Activated CD4-positive, alpha-beta T cell treated with anti-CD3 and anti-CD28 coated beads for 36 hours (primary cell): ENCODE data around the gene U2AF1L4. TPM values are rescaled to one million over a fixed set of nuclear protein-coding genes. Genes with fewer than 3 reads are reported as not detected.

Experiments
- ATAC-seq: fragments of 200-7000 bp; cut with Tn5 transposase; one replicate; pipeline ENCODE4 v1.10.0; 2021; ENCODE audit warnings: mild to moderate bottlenecking, moderate library complexity
- CTCF ChIA-PET: fragments of 350-600 bp; sonication (Branson Sonifier 250); formaldehyde crosslinking; loops from one replicate; lab custom pipeline; 2021; ENCODE audit warnings: antibody characterized with exemption; lab: Charles Lee
- POLR2A ChIA-PET: fragments of 350-600 bp; sonication (Branson Sonifier 250); formaldehyde crosslinking; loops from one replicate; lab custom pipeline; 2021; ENCODE audit warnings: antibody characterized with exemption, inconsistent platforms; lab: Charles Lee
- DNase-seq: peaks from one replicate; pipeline ENCODE4 v3.0.0-alpha.2; 2020
- H3K27ac Mint-ChIP-seq: one replicate; pipeline ENCODE4 v1.8.0; 2021; ENCODE audit warnings: mixed read lengths
- H3K27me3 Mint-ChIP-seq: one replicate; pipeline ENCODE4 v1.8.0; 2021; ENCODE audit warnings: mixed read lengths
- H3K36me3 Mint-ChIP-seq: one replicate; pipeline ENCODE4 v1.8.0; 2021; ENCODE audit warnings: low read depth, mixed read lengths
- H3K4me1 Mint-ChIP-seq: one replicate; pipeline ENCODE4 v1.8.0; 2021; ENCODE audit warnings: mixed read lengths
- H3K4me3 Mint-ChIP-seq: one replicate; pipeline ENCODE4 v1.8.0; 2021; ENCODE audit warnings: mild to moderate bottlenecking, moderate library complexity, mixed read lengths
- H3K9me3 Mint-ChIP-seq: one replicate; pipeline ENCODE4 v1.8.0; 2021; ENCODE audit warnings: low read depth, mixed read lengths
- intact Hi-C, 2 experiments: fragments of 100-400 bp; cut with DNase I in 1 of 2; cut with micrococcal nuclease in 1 of 2; formaldehyde crosslinking; loops; one replicate each; pipeline versions ENCODE4 v1.14.2 to v1.15.1; 2022 to 2024; cut with DNase I, micrococcal nuclease
- total RNA-seq, 2 experiments: library from RNA; stranded (reverse); gene quantifications; one replicate each; pipeline ENCODE4 v1.2.3, GENCODE V29; 2021

Gene U2AF1L4
- total RNA-seq, 2 experiments from 2014 or later: 31.6 to 37.5 TPM

- Mint-ChIP-seq H3K4me3 (no peak overlapping the region), H3K27me3 (no peaks in the 10 kb centered on the region), H3K4me1 (no peaks in the 10 kb centered on the region), H3K9me3 (no peaks in the 10 kb centered on the region), H3K36me3 (peaks cover 18% of the 10 kb centered on the region), H3K27ac (no peak overlapping the region)
- ChIA-PET CTCF (no interaction called here), POLR2A (no interaction called here)
- no peak for DNase-seq
- no peak for ATAC-seq
- intact Hi-C loops: no loop called here
Measured at GRCh38 chr19:35767288-35768081, 22.3 kb upstream of the U2AF1L4 start.

DNA sequence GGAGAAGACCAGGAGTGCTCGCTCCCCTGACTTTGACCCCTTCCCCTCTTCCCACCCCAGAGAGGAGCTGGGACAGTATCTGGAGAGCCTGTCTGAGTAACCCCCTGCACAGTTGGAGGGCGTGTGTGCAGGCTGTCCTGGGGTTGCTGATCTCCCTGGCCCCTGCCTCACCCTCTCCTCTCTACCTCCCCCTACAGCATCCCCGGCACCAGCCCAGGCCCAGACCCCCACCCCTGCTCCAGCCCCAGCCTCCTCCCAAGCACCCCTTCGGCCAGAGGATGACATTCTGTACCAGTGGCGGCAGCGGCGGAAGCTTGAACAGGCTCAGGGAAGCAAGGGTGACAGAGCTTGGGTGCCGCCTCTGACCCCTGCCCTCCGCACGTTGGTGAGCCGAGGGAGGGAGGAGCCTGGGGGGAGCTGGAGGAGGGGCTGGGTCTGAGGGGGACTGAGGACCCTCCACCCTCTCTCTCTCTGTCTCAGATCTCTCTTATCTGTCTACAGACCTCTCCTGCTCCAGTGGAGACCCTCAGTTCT lies 21.4 kb upstream of the U2AF1L4 start:
- Mint-ChIP-seq H3K36me3 (peaks cover 23% of the 10 kb centered on the region), H3K4me1 (no peaks in the 10 kb centered on the region), H3K9me3 (no peaks in the 10 kb centered on the region), H3K4me3 (no peak overlapping the region), H3K27ac (no peak overlapping the region), H3K27me3 (no peaks in the 10 kb centered on the region)
- intact Hi-C loops: no loop called here
- no peak for ATAC-seq
- DNase-seq: no peak
- ChIA-PET CTCF (no interaction called here), POLR2A (no interaction called here)

DNA sequence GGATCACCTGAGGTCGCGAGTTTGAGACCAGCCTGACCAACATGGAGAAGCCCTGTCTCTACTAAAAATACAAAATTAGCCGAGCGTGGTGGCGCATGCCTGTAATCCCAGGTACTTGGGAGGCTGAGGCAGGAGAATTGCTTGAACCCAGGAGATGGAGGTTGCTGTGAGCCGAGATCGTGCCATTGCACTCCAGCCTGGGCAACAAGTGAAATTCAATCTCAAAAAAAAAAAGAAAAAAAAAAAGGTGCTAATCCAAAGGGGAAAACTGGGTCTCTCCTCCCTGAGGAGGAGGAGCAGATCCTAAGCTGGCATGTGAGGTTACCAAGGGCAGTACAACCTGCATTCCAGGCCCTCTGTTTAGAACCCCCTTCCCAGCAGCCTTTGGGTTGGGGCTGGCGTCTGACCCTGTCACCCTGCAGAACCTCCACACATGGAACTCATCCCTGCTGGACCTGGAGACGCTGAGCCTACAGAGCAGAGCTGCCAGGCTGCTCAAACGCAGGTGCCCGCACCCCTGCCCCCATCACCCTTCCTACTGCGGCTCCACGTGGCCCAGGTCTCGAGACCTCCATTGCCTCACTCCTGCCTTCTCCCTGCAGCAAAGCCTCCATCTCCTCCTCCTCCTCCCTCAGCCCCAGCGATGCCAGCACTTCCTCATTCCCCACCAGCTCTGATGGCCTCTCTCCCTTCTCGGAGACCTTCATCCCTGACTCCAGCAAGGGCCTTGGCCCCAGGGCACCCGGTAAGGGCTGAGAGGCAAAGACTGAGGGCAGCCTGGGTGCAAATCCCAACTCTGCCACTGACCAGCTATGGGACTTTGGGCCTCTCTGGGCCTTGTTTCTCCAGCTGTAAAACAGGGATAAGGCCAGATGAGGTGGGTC lies 19.5 kb upstream of the U2AF1L4 start:
- peaks cover 36% of the 10 kb centered on the region for H3K36me3 Mint-ChIP-seq
- H3K27ac Mint-ChIP-seq: no peak overlapping the region
- ATAC-seq (no peak), DNase-seq (no peak)
- ChIA-PET CTCF (interaction anchor here (0.5 kb wide), 1 partner anchor 45 kb away, joined by 3 read pairs; no protein-coding TSS in a partner anchor), POLR2A (interaction anchor here (0.6 kb wide), 1 partner anchor 117 kb away, joined by 4 read pairs; the partner anchor contains the start of gene COX6B1)
- H3K4me3 Mint-ChIP-seq: no peak overlapping the region
- H3K9me3 Mint-ChIP-seq: no peaks in the 10 kb centered on the region
- intact Hi-C loops: no loop called here
- H3K4me1 Mint-ChIP-seq: peaks cover 4% of the 10 kb centered on the region
- H3K27me3 Mint-ChIP-seq: no peaks in the 10 kb centered on the region

- ChIA-PET POLR2A (no interaction called here), CTCF (no interaction called here)
- H3K9me3 Mint-ChIP-seq: no peaks in the 10 kb centered on the region
- intact Hi-C loops: no loop called here
- DNase-seq (no peak), ATAC-seq (no peak)
- peaks cover 33% of the 10 kb centered on the region for H3K36me3 Mint-ChIP-seq
- H3K4me3 Mint-ChIP-seq: no peak overlapping the region
- H3K27me3 Mint-ChIP-seq: peaks cover 4% of the 10 kb centered on the region
- peaks cover 27% of the 10 kb centered on the region for H3K4me1 Mint-ChIP-seq
- no peak overlapping the region for H3K27ac Mint-ChIP-seq
Measured at GRCh38 chr19:35760711-35761349, 15.6 kb upstream of the U2AF1L4 start.

- peaks cover 29% of the 10 kb centered on the region for H3K4me1 Mint-ChIP-seq
- POLR2A ChIA-PET: no interaction called here
- peaks cover 4% of the 10 kb centered on the region for H3K27me3 Mint-ChIP-seq
- H3K27ac Mint-ChIP-seq: no peak overlapping the region
- H3K9me3 Mint-ChIP-seq: no peaks in the 10 kb centered on the region
- H3K36me3 Mint-ChIP-seq: peaks cover 28% of the 10 kb centered on the region
- intact Hi-C loops: loop anchor here in 1 of 2 experiments (2.0 kb wide), 1 partner anchor 15 kb away; the partner anchor contains the start of gene ARHGAP33
- DNase-seq (no peak), ATAC-seq (no peak)
- H3K4me3 Mint-ChIP-seq: peak overlapping the region; percentile 85
- CTCF ChIA-PET: no interaction called here
Measured at GRCh38 chr19:35759697-35760096, 14.5 kb upstream of the U2AF1L4 start.

- Mint-ChIP-seq H3K4me3 (peak within 1 kb of the TSS; percentile 85), H3K27ac (peak within 1 kb of the TSS; percentile 91), H3K9me3 (no peaks in the 10 kb centered on the region), H3K4me1 (peaks cover 29% of the 10 kb centered on the region), H3K27me3 (peaks cover 4% of the 10 kb centered on the region), H3K36me3 (peaks cover 29% of the 10 kb centered on the region)
- intact Hi-C loops: loop anchor here (1.0 to 2.0 kb wide), 12 partner anchors 10 to 296 kb away; partner anchors contain the start of genes ARHGAP33 (in 2 of the 2), LIN37 (in 2 of the 2), ALKBH6 (in 1 of the 2) and COX6B1 (in 1 of the 2)
- DNase-seq (peak; percentile 99), ATAC-seq (peak; percentile 98)
- ChIA-PET POLR2A (interaction anchor here (1.0 to 1.3 kb wide), 2 partner anchors 10 to 45 kb away, joined by 3 to 5 read pairs; partner anchors contain the start of gene LIN37), CTCF (interaction anchor here (1.1 to 1.6 kb wide), 2 partner anchors 9 to 16 kb away, joined by 3 to 5 read pairs; partner anchors contain the start of genes IGFLR1 and LIN37)
Measured at GRCh38 chr19:35757749-35758608, 12.8 kb upstream of the U2AF1L4 start, which contains the start of gene PROSER3. TSS of gene PROSER3 (plus strand) at chr19:35758176. CDS start at chr19:35758216, 40 bp downstream.

DNA sequence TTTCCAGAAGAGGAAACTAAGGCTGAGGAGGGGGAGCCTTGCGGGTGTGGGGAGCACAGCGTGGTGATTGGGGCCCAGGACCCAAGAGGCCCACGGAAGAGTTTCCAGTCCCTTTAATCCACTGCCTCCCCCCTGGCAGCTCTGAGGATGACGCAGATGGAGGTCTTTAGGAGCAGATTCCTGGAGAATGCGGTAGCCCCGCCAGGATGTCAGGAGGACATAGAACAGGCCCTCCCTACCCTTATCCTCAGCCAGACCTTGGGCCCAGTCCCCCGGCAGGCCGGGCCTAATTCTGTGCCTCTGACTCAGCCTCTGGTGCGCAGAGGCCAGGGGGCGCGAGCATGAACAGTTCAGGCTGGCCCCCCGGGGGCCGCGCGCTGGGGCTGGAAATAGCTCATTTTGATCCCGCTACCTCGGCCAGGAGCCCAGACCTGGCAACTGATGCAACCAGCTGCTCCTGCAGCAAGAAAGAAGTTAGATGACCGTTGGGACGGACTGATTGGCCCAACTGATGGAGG lies 12.1 kb upstream of the U2AF1L4 start:
- DNase-seq (peak; percentile 70), ATAC-seq (peak; percentile 12)
- Mint-ChIP-seq H3K27me3 (peaks cover 4% of the 10 kb centered on the region), H3K36me3 (peaks cover 29% of the 10 kb centered on the region), H3K4me1 (peaks cover 29% of the 10 kb centered on the region), H3K27ac (peak overlapping the region; percentile 91), H3K9me3 (no peaks in the 10 kb centered on the region), H3K4me3 (peak overlapping the region; percentile 85)
- CTCF ChIA-PET: interaction anchor here (1.1 to 1.6 kb wide), 2 partner anchors 9 to 15 kb away, joined by 3 to 5 read pairs; partner anchors contain the start of genes IGFLR1 and LIN37
- POLR2A ChIA-PET: interaction anchor here (1.0 to 1.3 kb wide), 2 partner anchors 9 to 44 kb away, joined by 3 to 5 read pairs; partner anchors contain the start of gene LIN37
- intact Hi-C loops: loop anchor here in 1 of 2 experiments (1.0 kb wide), 1 partner anchor 15 kb away; the partner anchor contains the start of gene IGFLR1

DNA sequence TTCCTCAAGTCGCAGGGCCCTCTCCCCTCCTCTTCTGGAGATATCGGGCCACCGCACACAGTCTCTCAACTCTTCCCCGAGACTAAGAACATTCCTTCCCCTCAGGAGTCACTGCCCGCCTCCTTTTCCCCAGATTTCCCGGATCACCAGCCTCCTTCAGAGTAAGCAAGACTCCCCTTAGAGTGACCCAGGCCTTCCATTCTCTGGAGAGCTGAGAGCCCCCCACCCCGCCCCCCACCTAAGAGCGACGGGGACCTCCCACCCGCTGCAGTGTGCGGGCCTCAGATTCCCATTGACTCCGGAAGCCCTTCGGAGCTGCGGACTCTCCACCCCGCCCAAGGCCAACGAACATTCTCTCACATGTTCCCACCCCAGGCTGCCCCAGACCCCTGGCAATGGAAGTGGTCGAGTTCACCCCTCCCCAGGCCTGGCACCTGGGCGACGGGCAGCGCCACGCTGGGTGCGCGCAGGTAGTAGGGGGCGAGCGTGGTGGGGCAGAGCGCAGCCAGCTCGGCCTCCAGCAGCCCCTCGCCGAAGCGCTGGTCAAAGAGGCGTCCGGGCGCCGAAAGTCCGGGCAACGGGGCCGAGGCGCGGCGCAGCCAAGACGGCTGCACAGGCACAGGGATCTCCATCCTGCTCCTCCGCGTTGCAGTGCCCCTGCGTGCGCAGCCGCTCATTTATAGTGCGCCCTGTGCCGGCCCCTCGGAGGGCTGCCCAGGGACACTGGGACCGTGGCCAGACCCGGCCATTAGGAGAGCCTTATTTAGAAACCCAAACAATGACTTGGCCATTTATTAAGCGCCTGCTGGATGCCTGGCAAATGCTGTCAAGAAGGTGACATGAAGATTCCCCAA lies 11.4 kb upstream of the U2AF1L4 start, which contains the start of gene HSPB6:
Gene HSPB6 (minus strand): TSS at position 653 of the 854 bp plus-strand sequence. CDS start 21 bp downstream, at position 632.
- ChIA-PET CTCF (interaction anchor here (0.6 to 1.6 kb wide), 3 partner anchors 8 to 16 kb away, joined by 3 to 5 read pairs (median 3); partner anchors contain the start of genes IGFLR1 and LIN37), POLR2A (interaction anchor here (1.0 to 1.3 kb wide), 2 partner anchors 8 to 43 kb away, joined by 3 to 5 read pairs; partner anchors contain the start of gene LIN37)
- peak within 1 kb of the TSS; percentile 85 for H3K4me3 Mint-ChIP-seq
- H3K4me1 Mint-ChIP-seq: peaks cover 29% of the 10 kb centered on the region
- no peak for DNase-seq
- no peak for ATAC-seq
- H3K27me3 Mint-ChIP-seq: peaks cover 4% of the 10 kb centered on the region
- peaks cover 24% of the 10 kb centered on the region for H3K36me3 Mint-ChIP-seq
- H3K27ac Mint-ChIP-seq: peak within 1 kb of the TSS; percentile 91
- intact Hi-C loops: loop anchor here in 1 of 2 experiments (1.0 kb wide), 1 partner anchor 14 kb away; the partner anchor contains the start of gene IGFLR1
- no peaks in the 10 kb centered on the region for H3K9me3 Mint-ChIP-seq
